Neural crest cell (in vitro differentiated cells): ENCODE data around the gene ICA1. TPM values are rescaled to one million over a fixed set of nuclear protein-coding genes. Genes with fewer than 3 reads are reported as not detected.
A peak's percentile ranks its signal among the peaks of the same experiment; 100 is the strongest.

Source experiments
- DNase-seq: peaks from one replicate; pipeline ENCODE4 v3.0.0; 2021; ENCODE audit warnings: low read depth, mixed read lengths, low spot score
- H3K27ac Mint-ChIP-seq: one replicate; pipeline ENCODE4 v1.8.0; 2021; ENCODE audit warnings: mild to moderate bottlenecking, mixed read lengths; ENCODE audit not compliant: unreplicated experiment
- H3K27me3 Mint-ChIP-seq: 2 replicates; pipeline ENCODE4 v1.8.0; 2021; ENCODE audit warnings: low read depth, mild to moderate bottlenecking, mixed read lengths
- H3K36me3 Mint-ChIP-seq: 2 replicates; pipeline ENCODE4 v1.8.0; 2021; ENCODE audit warnings: low read depth, mild to moderate bottlenecking, mixed read lengths
- H3K4me1 Mint-ChIP-seq: 2 replicates; pipeline ENCODE4 v1.8.0; 2021; ENCODE audit warnings: mixed read lengths
- H3K4me3 Mint-ChIP-seq: one replicate; pipeline ENCODE4 v1.8.0; 2021; ENCODE audit warnings: mild to moderate bottlenecking, mixed read lengths
- H3K9me3 Mint-ChIP-seq: 2 replicates; pipeline ENCODE4 v1.8.0; 2021; ENCODE audit warnings: mixed read lengths
- total RNA-seq: library from RNA; stranded (reverse); gene quantifications from 2 replicates; pipeline ENCODE4 v1.2.1, GENCODE V29; 2021
- TF ChIP-seq, protein P1 (sequence below): fragments of 200-600 bp; sonication (generic); conservative IDR thresholded peaks from 2 replicates; pipeline ENCODE4 v1.5.0; 2021; ENCODE audit warnings: antibody characterized with exemption, mild to moderate bottlenecking

Gene ICA1
- total RNA-seq, 1 donor from 2014 or later: 4.2 TPM

DNA sequence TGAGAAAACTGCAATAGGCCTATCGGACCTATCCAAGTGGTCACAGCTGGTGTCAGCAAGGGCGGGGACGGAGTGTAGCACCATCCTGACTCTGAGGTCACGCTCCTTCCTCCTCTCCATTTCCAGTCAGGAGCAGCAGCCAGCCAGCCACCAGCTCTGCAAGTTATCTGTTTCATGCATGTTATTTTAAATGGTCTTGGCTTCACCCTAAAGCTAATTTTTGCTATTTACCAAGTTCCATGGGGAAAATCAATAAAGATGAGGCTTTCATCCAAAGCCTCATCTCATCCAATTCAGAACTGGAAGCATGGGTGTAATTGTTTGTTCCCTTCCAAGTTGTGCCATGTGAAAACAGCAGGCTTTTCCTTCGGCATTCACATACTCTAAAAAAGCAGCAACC lies 49.3 kb downstream of the ICA1 start:
- Mint-ChIP-seq H3K27ac (no peak overlapping the region), H3K27me3 (no peaks in the 10 kb centered on the region), H3K4me1 (peaks cover 60% of the 10 kb centered on the region), H3K4me3 (no peak overlapping the region), H3K9me3 (no peaks in the 10 kb centered on the region), H3K36me3 (no peaks in the 10 kb centered on the region)
- no peak for DNase-seq
- TF ChIP-seq, protein P1, sequence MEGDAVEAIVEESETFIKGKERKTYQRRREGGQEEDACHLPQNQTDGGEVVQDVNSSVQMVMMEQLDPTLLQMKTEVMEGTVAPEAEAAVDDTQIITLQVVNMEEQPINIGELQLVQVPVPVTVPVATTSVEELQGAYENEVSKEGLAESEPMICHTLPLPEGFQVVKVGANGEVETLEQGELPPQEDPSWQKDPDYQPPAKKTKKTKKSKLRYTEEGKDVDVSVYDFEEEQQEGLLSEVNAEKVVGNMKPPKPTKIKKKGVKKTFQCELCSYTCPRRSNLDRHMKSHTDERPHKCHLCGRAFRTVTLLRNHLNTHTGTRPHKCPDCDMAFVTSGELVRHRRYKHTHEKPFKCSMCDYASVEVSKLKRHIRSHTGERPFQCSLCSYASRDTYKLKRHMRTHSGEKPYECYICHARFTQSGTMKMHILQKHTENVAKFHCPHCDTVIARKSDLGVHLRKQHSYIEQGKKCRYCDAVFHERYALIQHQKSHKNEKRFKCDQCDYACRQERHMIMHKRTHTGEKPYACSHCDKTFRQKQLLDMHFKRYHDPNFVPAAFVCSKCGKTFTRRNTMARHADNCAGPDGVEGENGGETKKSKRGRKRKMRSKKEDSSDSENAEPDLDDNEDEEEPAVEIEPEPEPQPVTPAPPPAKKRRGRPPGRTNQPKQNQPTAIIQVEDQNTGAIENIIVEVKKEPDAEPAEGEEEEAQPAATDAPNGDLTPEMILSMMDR: no peak

DNA sequence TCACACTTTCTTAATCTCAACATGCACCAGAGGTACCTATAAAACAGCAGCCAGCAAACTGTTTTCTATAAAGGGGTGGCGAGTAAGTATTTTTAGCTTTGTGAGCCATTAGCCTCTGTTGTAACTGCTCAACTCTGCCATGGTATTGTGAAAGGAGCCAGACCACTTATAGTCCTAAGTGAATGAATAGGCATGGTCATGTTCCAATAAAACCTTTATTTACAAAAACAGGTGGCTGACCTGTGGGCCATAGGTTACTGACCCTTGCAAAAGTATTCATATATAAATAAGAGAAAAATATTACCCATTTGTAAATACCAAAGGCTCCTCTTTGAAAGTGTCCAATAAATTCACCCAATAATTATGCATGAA lies 50.3 kb downstream of the ICA1 start:
- Mint-ChIP-seq H3K36me3 (no peaks in the 10 kb centered on the region), H3K27ac (no peak overlapping the region), H3K4me1 (peaks cover 56% of the 10 kb centered on the region), H3K27me3 (no peaks in the 10 kb centered on the region), H3K4me3 (no peak overlapping the region), H3K9me3 (no peaks in the 10 kb centered on the region)
- TF ChIP-seq, protein P1: no peak
- no peak for DNase-seq

DNA sequence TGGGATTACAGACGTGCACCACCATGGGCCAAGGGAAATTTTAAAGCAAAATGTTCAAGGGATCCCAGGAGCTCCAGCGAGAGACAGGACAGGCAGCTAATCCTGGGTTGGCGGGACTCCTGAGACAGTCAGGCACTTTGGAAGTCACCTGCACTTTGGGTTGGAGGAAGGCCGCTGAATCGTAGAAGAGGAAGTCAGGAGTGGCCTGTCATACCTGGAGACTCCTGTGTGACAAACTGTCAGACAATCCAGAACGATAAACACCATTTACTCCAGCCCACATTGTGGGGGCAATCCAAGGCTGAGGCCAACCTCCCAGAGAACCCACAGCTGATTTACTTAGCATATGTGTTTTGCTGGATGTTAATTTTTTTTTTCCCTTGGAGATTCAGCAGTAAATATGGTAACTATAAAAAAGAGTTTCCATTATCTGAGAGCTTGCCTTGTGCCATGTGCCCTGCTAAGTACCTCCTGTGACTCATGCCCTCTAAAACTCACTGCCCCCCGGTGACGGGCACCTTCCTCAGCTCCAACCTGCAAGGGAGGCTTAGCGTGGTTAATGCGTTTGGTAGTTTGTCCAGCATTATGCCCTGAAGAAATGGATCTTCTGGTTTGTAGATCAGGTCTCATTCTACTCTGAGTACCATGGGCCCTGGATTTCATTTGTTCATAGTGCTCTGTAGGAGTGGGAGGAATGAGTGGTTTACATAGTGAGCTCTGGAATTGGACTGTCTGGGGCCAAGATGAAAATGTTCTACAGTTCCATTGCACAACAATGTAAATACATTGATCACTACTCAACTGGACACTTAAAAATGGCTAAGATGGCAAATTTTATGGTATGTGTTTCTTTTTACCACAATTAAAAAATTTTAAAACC lies 50.9 kb downstream of the ICA1 start:
- no peak for DNase-seq
- Mint-ChIP-seq H3K9me3 (no peaks in the 10 kb centered on the region), H3K4me3 (no peak overlapping the region), H3K4me1 (peaks cover 59% of the 10 kb centered on the region), H3K36me3 (no peaks in the 10 kb centered on the region), H3K27ac (peak overlapping the region; percentile 73), H3K27me3 (no peaks in the 10 kb centered on the region)
- TF ChIP-seq, protein P1: no peak

DNA sequence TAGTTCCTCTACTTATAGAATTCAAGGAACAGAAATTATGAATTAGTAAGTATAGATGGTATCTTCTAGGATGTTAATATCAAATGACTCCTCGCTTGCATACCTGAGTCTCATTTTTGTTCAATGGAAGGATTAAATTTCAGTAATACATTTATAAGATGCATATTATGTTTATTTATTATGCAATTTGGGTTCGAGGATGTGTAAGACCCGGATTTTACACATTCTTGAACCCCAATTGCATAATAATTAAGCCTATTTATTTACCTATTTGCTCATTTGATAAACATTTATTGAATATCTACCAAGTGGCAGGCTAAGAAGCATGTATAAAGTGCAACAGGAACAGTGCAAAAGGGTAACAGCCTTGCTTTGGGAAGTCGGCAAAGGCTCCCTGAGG lies 52.6 kb downstream of the ICA1 start:
- Mint-ChIP-seq H3K27me3 (no peaks in the 10 kb centered on the region), H3K4me1 (peaks cover 55% of the 10 kb centered on the region), H3K36me3 (no peaks in the 10 kb centered on the region), H3K9me3 (no peaks in the 10 kb centered on the region), H3K27ac (peak overlapping the region; percentile 47), H3K4me3 (peak overlapping the region; percentile 29)
- DNase-seq: no peak
- TF ChIP-seq, protein P1: no peak

DNA sequence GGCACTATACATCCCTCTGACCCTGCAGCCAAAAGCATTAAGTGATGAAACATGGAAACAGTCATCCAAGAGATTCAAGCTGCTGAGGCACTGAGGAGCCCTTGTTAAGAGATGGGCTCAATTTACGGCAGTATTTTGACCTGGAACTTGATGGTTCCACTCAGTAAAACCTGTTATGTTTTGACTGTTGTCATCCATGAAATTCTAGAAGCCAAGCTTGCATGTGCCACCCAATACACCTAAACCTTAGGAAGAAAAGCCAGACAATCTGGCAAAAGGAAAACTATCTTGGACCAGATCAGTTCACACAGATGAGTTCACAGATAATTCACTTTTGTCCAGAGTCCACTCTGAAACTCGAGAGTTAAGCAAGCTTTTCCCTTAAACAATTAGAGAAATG lies 53.2 kb downstream of the ICA1 start:
- no peaks in the 10 kb centered on the region for H3K36me3 Mint-ChIP-seq
- H3K4me1 Mint-ChIP-seq: peaks cover 50% of the 10 kb centered on the region
- H3K27ac Mint-ChIP-seq: no peak overlapping the region
- no peaks in the 10 kb centered on the region for H3K9me3 Mint-ChIP-seq
- TF ChIP-seq, protein P1: no peak
- no peak for DNase-seq
- no peaks in the 10 kb centered on the region for H3K27me3 Mint-ChIP-seq
- no peak overlapping the region for H3K4me3 Mint-ChIP-seq
